ENCODE results near the gene COL9A3.

Gene COL9A3

GRCh38 chr20:62790075-62790474, 26.8 kb upstream of the COL9A3 start:
- Histone ChIP-seq H3K4me1 (ENCODE audit: control insufficient read depth, insufficient read depth, low read length, unreplicated experiment) (peaks cover 3% of the 10 kb centered on the region), H3K79me2 (ENCODE audit: control insufficient read depth, insufficient read depth, low read length, unreplicated experiment) (no peaks in the 10 kb centered on the region), H3K4me3 (ENCODE audit: low read depth, low read length) (no peak overlapping the region), H3K27ac (ENCODE audit: low read depth, low read length) (no peak overlapping the region), H3K36me3 (ENCODE audit: insufficient read depth, low read length) (no peaks in the 10 kb centered on the region), H2AFZ (ENCODE audit: low read length, unreplicated experiment) (no peak overlapping the region), H3K27me3 (ENCODE audit: insufficient read depth, low read length) (no peaks in the 10 kb centered on the region)

GRCh38 chr20:62791301-62792181, 25.3 kb upstream of the COL9A3 start:
- Histone ChIP-seq H3K36me3 (ENCODE audit: insufficient read depth, low read length) (no peaks in the 10 kb centered on the region), H3K4me3 (ENCODE audit: low read depth, low read length) (no peak overlapping the region), H2AFZ (ENCODE audit: low read length, unreplicated experiment) (no peak overlapping the region), H3K27ac (ENCODE audit: low read depth, low read length) (no peak overlapping the region), H3K27me3 (ENCODE audit: insufficient read depth, low read length) (no peaks in the 10 kb centered on the region), H3K4me1 (ENCODE audit: control insufficient read depth, insufficient read depth, low read length, unreplicated experiment) (peaks cover 3% of the 10 kb centered on the region), H3K79me2 (ENCODE audit: control insufficient read depth, insufficient read depth, low read length, unreplicated experiment) (no peaks in the 10 kb centered on the region)

GRCh38 chr20:62792182-62792939, 24.5 kb upstream of the COL9A3 start:
- no peaks in the 10 kb centered on the region for H3K27me3 ChIP-seq (ENCODE audit: insufficient read depth, low read length)
- no peak overlapping the region for H3K4me3 ChIP-seq (ENCODE audit: low read depth, low read length)
- H3K27ac ChIP-seq (ENCODE audit: low read depth, low read length) = no peak overlapping the region
- peaks cover 3% of the 10 kb centered on the region for H3K4me1 ChIP-seq (ENCODE audit: control insufficient read depth, insufficient read depth, low read length, unreplicated experiment)
- H3K36me3 ChIP-seq (ENCODE audit: insufficient read depth, low read length) = no peaks in the 10 kb centered on the region
- H3K79me2 ChIP-seq (ENCODE audit: control insufficient read depth, insufficient read depth, low read length, unreplicated experiment) = peaks cover 4% of the 10 kb centered on the region
- H2AFZ ChIP-seq (ENCODE audit: low read length, unreplicated experiment) = no peak overlapping the region

- H2AFZ ChIP-seq (ENCODE audit: low read length, unreplicated experiment) = no peak overlapping the region
- H3K4me1 ChIP-seq (ENCODE audit: control insufficient read depth, insufficient read depth, low read length, unreplicated experiment) = peaks cover 5% of the 10 kb centered on the region
- H3K27ac ChIP-seq (ENCODE audit: low read depth, low read length) = no peak overlapping the region
- H3K36me3 ChIP-seq (ENCODE audit: insufficient read depth, low read length) = no peaks in the 10 kb centered on the region
- H3K79me2 ChIP-seq (ENCODE audit: control insufficient read depth, insufficient read depth, low read length, unreplicated experiment) = peaks cover 4% of the 10 kb centered on the region
- H3K27me3 ChIP-seq (ENCODE audit: insufficient read depth, low read length) = no peaks in the 10 kb centered on the region
- no peak overlapping the region for H3K4me3 ChIP-seq (ENCODE audit: low read depth, low read length)
These were observed 23.7 kb upstream of the COL9A3 start for GRCh38 chr20:62792940-62793756.

GRCh38 chr20:62793757-62794006, 23.2 kb upstream of the COL9A3 start:
- H3K27me3 ChIP-seq (ENCODE audit: insufficient read depth, low read length) = no peaks in the 10 kb centered on the region
- peak overlapping the region; percentile 61 for H3K4me3 ChIP-seq (ENCODE audit: low read depth, low read length)
- H3K27ac ChIP-seq (ENCODE audit: low read depth, low read length) = no peak overlapping the region
- H3K36me3 ChIP-seq (ENCODE audit: insufficient read depth, low read length) = 0 out of 2 replicates have a peak, but pooled peaks cover 3% of the 10 kb centered on the region
- H3K4me1 ChIP-seq (ENCODE audit: control insufficient read depth, insufficient read depth, low read length, unreplicated experiment) = peaks cover 5% of the 10 kb centered on the region
- peak overlapping the region; percentile 64 for H2AFZ ChIP-seq (ENCODE audit: low read length, unreplicated experiment)
- H3K79me2 ChIP-seq (ENCODE audit: control insufficient read depth, insufficient read depth, low read length, unreplicated experiment) = peaks cover 4% of the 10 kb centered on the region

- peak overlapping the region; percentile 82 for H3K4me3 ChIP-seq (ENCODE audit: low read depth, low read length)
- no peaks in the 10 kb centered on the region for H3K27me3 ChIP-seq (ENCODE audit: insufficient read depth, low read length)
- H2AFZ ChIP-seq (ENCODE audit: low read length, unreplicated experiment) = peak overlapping the region; percentile 78
- 0 out of 2 replicates have a peak, but pooled peaks cover 8% of the 10 kb centered on the region for H3K36me3 ChIP-seq (ENCODE audit: insufficient read depth, low read length)
- peak overlapping the region; percentile 57; the same call in 1 of the 2 replicates for H3K27ac ChIP-seq (ENCODE audit: low read depth, low read length)
- peaks cover 4% of the 10 kb centered on the region for H3K79me2 ChIP-seq (ENCODE audit: control insufficient read depth, insufficient read depth, low read length, unreplicated experiment)
- peaks cover 5% of the 10 kb centered on the region for H3K4me1 ChIP-seq (ENCODE audit: control insufficient read depth, insufficient read depth, low read length, unreplicated experiment)
These were observed 22.7 kb upstream of the COL9A3 start for GRCh38 chr20:62794007-62794724.

- H3K36me3 ChIP-seq (ENCODE audit: insufficient read depth, low read length) = 0 out of 2 replicates have a peak, but pooled peaks cover 11% of the 10 kb centered on the region
- H3K79me2 ChIP-seq (ENCODE audit: control insufficient read depth, insufficient read depth, low read length, unreplicated experiment) = peaks cover 4% of the 10 kb centered on the region
- peak overlapping the region; percentile 75 for H2AFZ ChIP-seq (ENCODE audit: low read length, unreplicated experiment)
- H3K4me1 ChIP-seq (ENCODE audit: control insufficient read depth, insufficient read depth, low read length, unreplicated experiment) = peaks cover 5% of the 10 kb centered on the region
- no peaks in the 10 kb centered on the region for H3K27me3 ChIP-seq (ENCODE audit: insufficient read depth, low read length)
- H3K27ac ChIP-seq (ENCODE audit: low read depth, low read length) = peak overlapping the region; percentile 57
- peak overlapping the region; percentile 82 for H3K4me3 ChIP-seq (ENCODE audit: low read depth, low read length)
These were observed 21.7 kb upstream of the COL9A3 start for GRCh38 chr20:62795023-62795761.

GRCh38 chr20:62796699-62797491, 20.0 kb upstream of the COL9A3 start:
- Histone ChIP-seq H3K4me3 (ENCODE audit: low read depth, low read length) (peak overlapping the region; percentile 82), H3K36me3 (ENCODE audit: insufficient read depth, low read length) (0 out of 2 replicates have a peak, but pooled peaks cover 11% of the 10 kb centered on the region), H3K4me1 (ENCODE audit: control insufficient read depth, insufficient read depth, low read length, unreplicated experiment) (peaks cover 2% of the 10 kb centered on the region), H3K27ac (ENCODE audit: low read depth, low read length) (no peak overlapping the region), H3K27me3 (ENCODE audit: insufficient read depth, low read length) (no peaks in the 10 kb centered on the region), H3K79me2 (ENCODE audit: control insufficient read depth, insufficient read depth, low read length, unreplicated experiment) (peaks cover 4% of the 10 kb centered on the region), H2AFZ (ENCODE audit: low read length, unreplicated experiment) (no peak overlapping the region)
